ENCODE data around the gene OTULIN.

OTULIN gene

DNA sequence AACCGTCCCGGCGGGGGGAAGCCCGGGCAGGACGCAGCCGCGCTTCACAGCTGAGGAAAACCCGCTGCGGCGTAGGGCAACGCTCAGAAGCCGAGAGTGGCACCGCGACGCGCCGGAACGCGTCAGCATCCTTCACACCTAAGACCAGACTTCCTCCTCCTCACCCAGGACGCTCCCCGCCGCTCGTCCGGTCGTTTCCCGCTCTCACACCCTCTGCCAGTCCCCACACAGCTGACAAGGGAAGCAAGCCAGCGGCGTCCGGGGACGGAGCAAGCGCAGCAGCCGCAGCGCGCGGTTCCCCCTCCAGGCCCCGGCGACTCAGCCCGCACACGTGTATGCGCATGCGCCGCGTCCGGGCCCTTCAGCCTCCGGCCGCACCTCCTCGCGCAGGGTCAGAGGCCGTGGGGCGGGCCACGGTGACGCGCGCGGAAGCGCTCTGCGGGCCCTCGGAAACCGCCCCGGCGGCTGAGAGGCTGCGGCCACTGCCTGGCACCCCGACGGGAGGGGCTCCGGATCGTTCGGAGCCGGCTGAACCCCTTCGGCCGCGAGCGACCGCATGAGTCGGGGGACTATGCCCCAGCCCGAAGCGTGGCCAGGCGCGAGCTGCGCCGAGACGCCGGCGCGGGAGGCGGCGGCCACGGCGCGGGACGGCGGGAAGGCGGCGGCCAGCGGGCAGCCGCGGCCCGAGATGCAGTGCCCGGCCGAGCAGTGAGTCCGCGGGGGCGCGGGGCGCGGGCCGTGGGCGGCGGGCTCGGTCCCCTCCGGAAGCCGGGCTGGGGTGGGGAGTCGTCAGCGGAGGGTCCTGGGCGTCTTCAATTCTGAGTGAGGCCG, at the start of gene OTULIN:
OTULIN (plus strand) TSS at position 449 of the 831 bp plus-strand sequence; CDS start at position 557, 108 bp downstream.
- DNase-seq, result peak; percentile 79

DNA sequence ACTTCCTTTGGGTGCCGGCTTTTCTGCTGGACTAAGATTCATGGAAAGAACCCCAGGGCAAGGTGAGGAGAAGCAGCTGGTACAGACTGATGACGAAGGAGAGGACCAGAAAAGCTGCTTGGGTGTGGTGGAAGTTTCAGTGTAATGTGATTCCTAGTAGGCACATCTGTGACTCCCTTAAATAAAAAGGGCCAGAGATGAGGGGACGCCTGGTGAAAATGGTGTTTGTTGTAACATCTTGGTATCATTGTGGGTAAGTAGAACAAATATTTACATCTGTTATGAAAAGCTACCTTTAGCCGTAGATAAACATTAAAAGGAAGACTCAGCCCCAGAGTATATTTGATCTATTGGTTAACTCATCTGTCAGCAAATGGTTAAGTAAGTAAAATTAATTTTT, 49.2 kb upstream of the OTULIN start:
- no peak for DNase-seq

DNA sequence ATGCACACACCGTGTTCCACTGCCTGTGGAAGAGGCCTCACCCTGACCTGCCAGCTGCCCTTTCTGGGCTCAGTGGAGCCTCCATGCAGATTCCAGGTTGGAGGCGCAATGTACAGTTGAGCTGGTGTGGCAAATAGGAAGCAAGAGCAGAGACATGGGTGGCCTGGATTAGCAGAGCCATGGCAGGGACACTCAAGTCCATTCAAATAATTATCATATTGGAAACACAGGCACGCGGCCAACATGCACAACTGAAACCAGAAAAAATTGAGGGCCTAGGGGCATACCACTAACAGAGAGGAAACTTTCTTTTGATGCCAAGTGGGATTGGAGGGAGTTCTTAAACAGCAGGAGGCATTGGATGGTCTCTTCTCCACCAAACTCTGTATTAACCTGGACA, 47.1 kb upstream of the OTULIN start:
- no peak for DNase-seq

DNA sequence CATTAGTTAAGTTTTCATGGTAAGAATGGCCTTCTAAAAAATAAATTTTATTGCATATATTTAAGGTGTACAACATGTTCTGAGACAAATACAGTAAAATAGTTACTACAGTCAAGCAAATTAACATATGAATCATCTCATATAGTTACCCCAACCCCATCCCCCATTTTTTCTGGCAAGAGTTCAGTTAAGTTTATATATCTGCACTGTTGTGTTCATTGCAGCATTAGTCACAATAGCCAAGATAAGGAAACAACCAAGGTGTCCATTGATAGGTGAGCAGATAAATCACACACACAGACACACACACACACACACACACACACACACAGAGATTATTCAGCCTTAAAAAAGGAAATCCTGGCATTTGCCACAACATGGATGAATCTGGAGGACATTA, 37.2 kb upstream of the OTULIN start:
- DNase-seq, result no peak

DNA sequence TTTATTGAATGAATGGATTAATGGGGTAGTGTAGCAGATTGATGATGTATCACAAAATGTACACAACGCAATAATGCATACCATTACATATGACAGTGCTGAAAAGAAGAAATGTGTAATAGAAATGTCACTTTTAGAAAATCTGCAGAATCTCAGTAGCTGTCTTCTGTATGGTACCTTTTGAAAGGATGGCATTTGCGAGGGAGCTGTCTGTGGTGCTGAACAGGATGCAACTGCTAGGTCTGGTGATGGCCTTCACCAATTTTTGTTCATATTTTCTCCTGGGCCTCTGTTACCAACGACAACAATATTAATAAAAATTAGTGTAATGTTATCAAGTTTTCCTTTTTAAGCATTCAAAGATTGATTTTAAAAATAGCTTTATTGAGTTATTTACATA, 36.2 kb upstream of the OTULIN start:
- no peak for DNase-seq

DNA sequence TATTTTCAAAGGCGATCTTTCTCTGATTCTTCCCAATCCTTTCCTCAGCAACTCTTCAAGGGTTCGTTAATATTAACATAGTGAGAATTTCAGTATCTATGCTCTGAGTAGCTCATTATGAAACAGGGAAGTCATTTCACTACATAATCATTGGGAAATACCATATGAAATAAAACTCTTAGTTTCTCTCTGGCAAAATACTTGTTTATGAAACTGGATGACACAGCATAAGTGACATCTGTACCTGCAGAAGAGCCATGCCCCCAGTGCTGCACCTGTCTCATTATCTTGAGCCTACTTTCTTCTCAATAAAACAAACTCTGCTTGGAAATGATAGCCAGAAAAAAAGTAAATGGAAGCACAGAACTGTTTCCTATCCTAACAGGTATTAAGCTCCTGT, 33.8 kb upstream of the OTULIN start:
- DNase-seq, result no peak

DNA sequence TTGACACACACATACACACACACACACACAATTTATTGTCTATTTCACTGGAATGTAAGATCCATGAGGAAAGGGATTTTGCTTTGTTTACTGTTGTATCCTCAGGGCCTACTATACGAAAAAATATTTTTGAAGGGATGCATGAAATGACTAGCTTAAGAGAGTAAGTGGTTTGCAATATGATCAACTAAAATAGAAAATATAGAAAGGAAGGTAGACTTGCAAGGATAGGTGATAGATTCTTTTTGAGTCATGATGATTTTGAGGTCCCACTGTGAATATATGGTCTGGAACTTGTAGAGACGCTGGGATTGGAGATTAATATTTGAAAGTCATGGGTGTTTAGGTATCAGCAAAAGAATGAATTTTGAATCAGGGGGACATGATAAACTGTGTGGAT, 28.9 kb upstream of the OTULIN start:
- DNase-seq, result no peak

DNA sequence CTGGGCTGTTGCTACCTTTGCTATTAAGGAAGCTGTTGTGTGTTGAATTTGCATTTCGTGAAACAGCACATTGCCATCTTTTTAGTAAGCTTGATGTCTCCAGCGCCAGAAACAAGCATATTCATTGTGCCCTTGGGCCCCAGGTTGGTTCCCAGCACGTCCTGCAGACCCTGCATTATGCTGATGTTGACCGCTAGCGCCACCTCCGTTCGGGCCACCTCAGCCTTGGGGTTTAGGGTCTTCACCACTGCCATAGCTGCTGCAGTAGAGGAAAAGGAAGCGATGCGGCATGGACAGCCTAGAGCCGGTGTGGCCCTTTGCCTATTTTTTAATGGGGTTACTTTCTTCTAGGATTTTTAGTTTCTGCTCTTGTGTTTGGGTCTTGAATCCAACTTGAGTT, 23.8 kb upstream of the OTULIN start:
- DNase-seq, result no peak

DNA sequence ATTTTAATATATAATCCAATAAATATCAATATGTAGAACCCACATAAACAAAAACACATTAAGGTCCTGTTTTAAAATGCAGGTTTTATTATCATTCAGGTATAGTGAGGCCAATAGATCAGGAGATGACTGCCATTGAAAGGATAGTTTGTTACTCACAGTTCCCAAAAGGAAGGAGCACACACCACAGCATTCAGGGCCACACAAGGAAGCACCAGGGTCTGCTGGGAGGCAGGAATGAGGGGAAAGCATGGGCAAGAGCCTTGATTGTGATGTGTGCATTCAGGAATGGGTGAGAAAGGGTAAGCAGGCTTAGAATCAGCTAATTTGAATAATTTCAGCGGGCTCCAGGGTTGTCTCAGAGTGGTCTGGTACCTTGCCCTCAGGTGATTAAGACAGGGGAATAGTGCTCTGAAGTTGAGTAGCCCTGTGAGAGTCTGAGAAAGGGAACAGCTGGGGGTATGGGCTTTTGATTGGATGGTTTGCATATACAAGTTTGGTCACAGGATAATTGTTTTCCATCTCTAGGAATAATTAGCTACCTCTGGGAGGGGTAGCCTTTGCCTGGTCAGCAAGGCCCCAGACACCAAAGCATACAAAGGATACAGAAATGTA, 19.8 kb upstream of the OTULIN start:
- no peak for DNase-seq

DNA sequence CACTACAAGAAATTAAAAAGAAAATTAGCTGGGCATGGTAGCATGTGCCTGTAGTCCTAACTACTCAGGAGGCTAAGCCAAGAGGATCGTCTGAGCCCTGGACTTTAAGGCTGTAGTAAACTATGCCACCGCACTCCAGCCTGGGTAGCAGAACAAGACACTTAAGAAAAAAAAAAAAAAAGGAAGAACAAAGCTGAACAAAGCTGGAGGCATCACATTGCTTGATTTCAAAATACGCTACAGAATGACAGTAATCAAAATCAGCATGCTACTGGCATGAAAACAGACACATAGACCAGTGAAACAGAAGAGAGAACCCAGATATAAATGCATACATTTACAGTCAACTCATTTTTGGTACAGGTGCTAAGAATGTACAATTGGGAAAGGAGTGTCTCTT, 14.5 kb upstream of the OTULIN start:
- no peak for DNase-seq

DNA sequence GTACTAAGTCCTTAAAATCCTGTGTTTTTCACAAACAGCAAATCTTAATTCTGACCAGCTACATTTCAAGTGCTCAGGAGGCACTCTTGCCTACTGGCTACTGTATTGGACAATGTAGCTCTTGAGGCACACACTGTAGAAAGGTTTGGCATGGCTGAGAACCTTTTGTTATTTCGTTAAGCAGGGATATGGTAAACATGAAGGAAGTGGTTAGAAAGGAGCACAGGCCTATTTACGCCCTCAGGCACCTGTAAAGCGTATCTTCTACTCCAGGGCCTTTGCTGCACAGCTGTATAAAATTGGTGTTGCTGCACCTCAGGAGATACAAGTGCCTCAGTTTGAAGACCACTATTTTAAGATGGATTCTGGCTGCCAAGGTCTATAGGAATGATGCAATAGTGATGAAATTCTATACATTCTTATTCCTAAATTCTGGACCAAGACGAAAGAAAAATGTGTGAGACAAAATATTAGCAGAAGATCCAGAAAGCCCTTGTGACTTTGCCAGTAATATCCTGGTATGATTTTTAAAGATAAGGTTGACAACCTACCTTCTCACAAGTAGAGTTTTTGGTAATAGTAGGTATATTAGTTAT, 9.3 kb upstream of the OTULIN start:
- no peak for DNase-seq

DNA sequence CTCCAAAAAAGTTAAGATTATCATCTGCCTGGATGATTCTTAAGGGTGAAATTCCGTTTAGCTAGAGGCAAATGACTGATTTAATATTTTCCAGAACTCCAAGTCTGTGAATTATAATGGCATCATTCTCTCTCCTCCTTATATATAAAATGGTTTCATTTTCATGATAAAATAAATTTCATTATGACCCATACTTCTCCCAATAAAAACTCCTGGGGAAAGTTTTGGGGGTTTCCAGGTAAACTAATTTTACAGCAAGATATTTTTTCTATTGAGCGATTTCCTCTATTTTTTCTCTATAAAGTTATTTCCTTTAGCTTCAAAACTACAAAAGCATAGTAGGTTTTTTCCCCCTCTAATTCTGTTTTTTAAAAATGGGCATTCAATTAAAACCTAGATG, 7.6 kb upstream of the OTULIN start:
- DNase-seq, result no peak

DNA sequence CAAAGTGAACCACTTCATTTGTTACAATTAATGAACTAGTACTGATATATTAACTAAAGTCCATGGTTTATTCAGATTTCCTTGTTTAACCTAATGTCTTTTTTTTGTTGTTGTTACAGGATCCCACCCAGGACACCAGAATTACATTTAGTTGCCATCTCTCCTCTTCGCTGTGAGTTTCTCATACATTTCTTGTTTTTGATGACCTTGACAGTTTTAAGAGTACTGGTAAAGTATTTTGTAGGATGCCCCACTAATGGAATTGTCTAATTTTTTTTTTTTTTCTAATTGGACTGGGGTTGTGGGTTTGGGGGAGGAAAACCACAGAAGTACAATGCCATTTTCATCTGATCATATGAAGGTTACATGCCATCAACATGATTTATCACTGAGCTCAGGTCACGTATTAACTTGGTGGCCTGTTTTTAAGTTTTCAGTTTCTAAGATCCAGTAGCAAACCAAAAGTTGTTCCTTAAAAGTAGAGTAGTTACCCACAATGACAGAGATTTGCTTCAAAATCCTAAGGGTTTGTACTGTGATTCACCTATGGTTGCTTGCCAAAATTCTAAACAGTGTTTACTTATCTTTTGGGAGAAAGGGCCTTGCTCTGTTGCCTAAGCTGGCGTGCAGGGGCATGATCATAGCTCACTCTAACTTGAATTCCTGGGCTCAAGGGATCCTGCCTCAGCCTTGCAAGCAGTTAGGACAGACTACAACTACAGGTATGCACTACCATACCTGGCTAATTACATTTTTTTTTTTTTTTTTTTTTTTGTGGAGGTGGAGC, 4.5 kb upstream of the OTULIN start:
- DNase-seq, result no peak

DNA sequence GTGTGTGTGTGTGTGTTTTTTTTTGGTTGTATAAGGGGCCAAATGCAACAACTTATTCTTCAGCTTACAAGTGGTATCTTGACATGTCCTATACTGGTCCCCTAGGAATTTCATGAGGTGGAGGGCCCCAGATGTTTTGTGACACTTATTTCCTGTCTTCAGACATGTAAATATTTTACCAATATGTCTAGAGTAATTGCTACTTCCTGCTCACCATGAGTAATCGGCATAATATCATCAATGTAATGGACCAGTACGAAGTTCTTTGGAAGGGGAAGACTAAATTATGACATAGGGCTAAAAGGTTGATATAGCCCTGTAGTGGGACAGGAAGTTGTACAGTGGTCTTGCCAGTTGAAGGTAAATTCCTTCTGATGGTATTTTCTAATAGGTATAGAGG, 3.7 kb upstream of the OTULIN start:
- no peak for DNase-seq

DNA sequence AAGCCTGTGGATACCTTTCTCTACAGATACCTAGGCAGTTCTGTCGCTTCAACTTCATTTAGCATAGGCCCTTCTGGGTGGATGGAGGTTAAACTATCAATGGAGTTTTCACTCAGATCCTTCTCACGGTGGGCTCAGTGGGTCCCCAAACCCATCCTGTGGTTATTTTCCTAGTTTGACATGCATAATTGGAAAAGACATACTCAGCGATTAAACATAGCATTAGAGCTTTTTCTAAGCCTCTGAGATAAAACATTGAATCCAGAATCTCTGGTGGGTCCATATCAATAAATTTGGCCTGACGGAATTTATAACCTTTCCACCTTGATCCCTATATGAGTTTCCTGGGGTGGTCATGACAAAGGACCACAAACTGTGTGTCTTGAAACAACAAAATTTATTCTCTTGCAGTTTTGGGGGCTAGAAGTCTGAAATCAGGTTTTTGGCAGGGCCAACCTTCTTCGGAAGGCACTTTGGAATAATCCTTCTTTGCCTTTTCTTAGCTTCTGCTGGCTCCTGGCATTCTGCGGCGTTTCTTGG, 1.7 kb upstream of the OTULIN start:
- DNase-seq, result no peak

DNA sequence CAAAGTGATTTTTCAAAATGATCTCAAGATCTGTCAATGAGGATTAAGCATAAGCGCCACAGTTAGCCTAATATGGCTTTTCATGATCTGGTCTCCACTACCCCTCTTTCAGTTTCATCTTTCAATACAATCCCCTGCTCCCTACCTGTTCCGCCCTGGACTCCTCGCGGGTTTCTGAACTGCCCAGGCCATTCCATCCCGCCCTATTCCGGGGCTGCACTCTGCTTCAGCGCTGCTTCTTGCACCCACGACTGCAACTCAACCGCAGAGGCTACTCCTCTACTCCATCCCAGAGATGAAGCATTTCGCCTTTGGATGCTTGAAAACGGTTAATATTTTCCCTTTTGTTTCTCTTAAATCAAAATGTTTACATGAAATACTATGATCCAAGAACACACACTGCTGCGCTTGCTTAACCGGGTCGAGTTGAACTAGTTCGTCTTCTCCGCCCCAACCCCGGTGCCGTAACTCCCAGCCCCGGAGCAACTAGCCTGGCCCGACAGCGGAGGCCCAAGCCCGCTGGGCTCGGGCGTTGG, 716 bp upstream of the OTULIN start:
- no peak for DNase-seq

DNA sequence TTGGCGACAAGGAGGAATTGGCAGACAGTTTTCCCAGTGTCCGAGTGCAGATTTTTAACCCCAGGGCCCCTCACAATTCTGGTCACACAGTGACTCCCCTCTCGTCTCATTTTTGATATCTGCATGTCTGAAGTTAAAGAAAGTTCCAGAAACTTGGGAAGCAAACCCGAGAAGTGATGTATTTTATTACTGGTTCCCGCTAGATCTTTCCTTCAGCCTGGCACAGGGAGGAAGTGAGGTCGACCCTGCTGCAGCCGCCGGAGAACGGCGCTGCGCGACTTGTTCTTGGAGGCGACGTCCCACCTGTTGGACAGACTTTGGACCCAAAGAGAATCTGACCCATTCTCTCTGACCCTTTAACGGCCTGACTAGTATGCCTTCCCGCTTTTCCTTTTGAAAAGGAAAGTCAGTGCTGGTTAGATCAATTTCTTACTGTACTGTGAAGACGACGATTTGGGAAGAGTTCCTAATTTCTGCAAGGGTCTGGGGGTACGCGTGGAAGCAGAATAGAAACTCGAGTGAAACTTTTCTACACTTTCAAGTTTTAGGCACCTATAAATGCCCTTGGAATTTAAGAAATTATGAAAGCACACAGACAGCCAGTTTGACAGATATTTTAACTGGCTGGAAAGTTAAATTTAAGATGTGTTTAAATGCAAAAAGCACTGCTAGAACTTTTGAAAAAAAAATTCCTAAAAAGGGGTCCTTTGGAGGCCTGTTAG, 744 bp downstream of the OTULIN start:
- no peak for DNase-seq

DNA sequence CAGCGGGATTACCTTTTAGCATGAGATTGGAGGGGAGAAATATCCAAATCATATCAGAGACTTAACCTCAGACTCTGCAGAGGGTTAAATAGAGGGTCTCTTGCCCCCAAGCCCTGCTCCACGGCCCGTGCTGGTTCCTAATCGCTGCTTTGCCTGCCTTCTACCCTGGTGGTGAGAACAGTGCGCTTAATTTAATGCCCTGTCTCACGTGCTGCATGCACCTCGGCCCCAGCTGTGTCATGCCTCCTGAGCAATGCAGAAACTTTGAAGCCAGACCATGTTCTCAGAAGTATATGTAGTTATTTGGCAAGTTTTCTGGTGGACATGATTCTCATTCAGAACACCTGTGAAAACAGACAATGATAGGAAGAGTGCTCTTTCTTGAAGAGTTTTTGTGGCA, 1.4 kb downstream of the OTULIN start:
- DNase-seq, result no peak

DNA sequence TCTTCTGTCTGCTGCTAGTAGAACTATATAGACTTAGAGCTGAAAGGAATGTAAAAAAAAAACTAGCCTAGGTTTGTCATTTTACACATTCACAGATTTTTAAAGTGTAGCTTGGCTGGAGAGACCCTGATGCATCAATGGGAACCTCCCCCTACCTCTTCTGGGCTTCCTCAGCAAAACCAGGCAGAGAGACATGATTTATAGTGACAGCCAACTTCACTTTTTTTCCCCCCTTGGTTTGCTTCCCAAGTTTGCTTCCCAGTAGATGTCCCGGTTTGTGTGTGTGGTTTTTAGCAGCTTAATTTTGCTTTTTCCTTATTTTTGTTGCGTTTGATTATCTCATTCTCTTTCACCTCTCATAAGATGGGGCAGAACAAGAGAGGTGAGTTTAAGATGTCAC, 1.8 kb downstream of the OTULIN start:
- DNase-seq, result no peak

DNA sequence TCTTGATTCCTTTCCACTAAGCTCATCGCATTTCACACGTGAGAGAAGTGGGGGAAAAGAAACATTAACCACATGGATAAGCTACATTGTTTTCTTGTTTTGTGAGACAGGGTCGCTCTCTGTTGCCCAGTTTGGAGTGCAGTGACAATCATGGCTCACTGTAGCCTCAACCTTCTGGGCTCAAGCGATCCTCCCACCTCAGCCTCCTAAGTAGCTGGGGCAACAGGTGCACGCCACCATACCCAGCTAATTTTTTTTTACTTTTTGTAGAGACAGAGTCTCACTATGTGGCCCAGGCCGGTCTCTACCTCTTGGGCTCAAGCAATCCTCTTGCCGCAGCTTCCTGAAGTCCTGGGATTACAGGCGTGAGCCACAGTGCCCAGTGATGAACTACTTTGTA, 2.8 kb downstream of the OTULIN start:
- no peak for DNase-seq

DNA sequence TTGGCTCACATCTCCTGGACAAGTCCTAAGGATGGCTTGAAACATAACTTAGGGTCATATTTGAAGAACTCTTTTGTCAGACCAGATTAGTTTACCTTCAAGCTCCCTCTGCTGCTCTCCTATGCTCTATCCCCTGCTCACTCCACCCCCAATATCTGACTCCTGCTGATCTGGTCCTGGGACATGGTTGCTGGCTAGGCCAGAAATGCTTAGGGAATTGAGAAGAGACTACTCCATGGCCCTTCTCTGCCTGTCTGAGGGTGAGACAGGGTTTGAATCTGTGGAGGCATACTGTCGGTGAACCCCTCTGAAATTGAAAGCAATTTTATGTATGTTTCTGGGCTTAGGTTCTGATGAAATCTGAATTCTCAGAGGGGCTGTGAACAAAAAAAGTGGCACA, 3.3 kb downstream of the OTULIN start:
- DNase-seq, result no peak

DNA sequence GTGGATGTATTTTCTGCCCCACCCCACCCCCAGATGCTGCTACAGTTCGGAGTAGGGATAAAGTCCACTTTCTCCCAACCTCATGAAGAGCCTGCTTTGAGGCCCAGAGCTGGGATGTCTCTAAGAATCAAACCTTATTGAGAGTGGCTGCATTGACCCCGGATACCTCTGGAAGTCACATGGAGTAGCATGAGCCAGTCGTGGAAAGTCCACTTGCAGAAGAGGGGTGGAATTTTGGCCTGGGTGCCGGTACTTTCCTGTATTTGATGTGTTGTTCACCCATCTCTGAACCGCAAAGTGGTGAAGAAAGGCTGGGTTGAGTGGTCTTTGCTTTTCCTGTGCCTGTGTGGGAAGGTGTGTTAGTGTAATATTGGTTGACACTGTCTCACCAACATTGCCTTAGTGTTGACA, 3.7 kb downstream of the OTULIN start:
- no peak for DNase-seq

All from NCI-H1048 (cell line).